Ovary (tissue), 3 donors: ENCODE results near the gene LGR4.

Source experiments
- EP300 ChIP-seq: sonication (generic); formaldehyde crosslinking; IDR thresholded peaks from one replicate; pipeline ENCODE4 v1.6.1; 2017; ENCODE audit warnings: antibody characterized with exemption
- POLR2A ChIP-seq: fragments of 450-650 bp; IDR thresholded peaks from one replicate; pipeline ENCODE4 v1.6.1; 2017; ENCODE audit warnings: antibody characterized with exemption, mild to moderate bottlenecking, moderate library complexity
- TF ChIP-seq, protein P1 (sequence below), 3 donors: fragments of 450-650 bp in 2 of 3; fragments of 200-600 bp in 1 of 3; IDR thresholded peaks; one replicate each; pipeline versions ENCODE4 v1.5.1 to v1.8.0; 2016 to 2022; ENCODE audit warnings: antibody characterized with exemption in 3 of 3, mild to moderate bottlenecking in 1 of 3
- donor health status: DM: no; HTN: no; CAD: no.

DNA sequence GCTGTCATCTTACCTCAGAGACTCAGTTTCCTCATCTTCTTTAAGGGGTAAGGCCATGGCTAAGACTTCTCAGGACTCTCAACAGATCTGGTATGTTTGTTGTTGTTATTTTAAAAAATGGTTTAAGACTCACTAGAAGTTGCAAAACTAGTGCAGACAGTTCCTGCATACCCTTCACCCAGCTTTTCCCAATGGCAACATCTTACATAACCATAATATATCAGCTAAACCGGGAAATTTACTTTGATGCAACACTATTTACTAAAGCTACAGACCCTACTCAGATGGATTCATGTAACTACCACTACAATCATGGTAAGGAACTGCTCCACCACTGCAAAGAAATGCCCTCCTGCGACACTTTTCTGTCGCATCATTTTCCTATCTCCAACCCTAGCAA lies 20.4 kb downstream of the LGR4 start:
- TF ChIP-seq, protein P1, sequence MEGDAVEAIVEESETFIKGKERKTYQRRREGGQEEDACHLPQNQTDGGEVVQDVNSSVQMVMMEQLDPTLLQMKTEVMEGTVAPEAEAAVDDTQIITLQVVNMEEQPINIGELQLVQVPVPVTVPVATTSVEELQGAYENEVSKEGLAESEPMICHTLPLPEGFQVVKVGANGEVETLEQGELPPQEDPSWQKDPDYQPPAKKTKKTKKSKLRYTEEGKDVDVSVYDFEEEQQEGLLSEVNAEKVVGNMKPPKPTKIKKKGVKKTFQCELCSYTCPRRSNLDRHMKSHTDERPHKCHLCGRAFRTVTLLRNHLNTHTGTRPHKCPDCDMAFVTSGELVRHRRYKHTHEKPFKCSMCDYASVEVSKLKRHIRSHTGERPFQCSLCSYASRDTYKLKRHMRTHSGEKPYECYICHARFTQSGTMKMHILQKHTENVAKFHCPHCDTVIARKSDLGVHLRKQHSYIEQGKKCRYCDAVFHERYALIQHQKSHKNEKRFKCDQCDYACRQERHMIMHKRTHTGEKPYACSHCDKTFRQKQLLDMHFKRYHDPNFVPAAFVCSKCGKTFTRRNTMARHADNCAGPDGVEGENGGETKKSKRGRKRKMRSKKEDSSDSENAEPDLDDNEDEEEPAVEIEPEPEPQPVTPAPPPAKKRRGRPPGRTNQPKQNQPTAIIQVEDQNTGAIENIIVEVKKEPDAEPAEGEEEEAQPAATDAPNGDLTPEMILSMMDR (IDR thresholded peaks at IDR 0.05) = no peak
- TF ChIP-seq EP300 (no peak), POLR2A (no peak)
